ENCODE measurements around the gene SMG6.

- TF ChIP-seq CTCF (IDR thresholded peaks at IDR 0.05) (no peak), POLR2AphosphoS5 (IDR thresholded peaks at IDR 0.05) (no peak)
Measured at GRCh38 chr17:2138318-2138717, 165.3 kb downstream of the SMG6 start.

All from sigmoid colon (tissue), 4 donors.